Measurements from ENCODE around the gene SLC35E2B.
"Not testable (repeated sequence)": the region's sequence is repeated elsewhere in the genome, so short reads cannot be mapped to it uniquely, and the experiment has no call there.

Gene SLC35E2B

GRCh38 chr1:1704284-1704957, 11.8 kb upstream of the SLC35E2B start:
- not testable (repeated sequence) for DNase-seq (ENCODE audit: low read depth in 2 of 3, low spot score in 2 of 3)

- no peak for DNase-seq (ENCODE audit: low read depth in 2 of 3, low spot score in 2 of 3)
Measured at GRCh38 chr1:1703796-1704195, 11.2 kb upstream of the SLC35E2B start.

- DNase-seq (ENCODE audit: low read depth in 2 of 3, low spot score in 2 of 3), result not testable (repeated sequence)
Measured at GRCh38 chr1:1702506-1702905, 9.9 kb upstream of the SLC35E2B start.

- not testable (repeated sequence) for DNase-seq (ENCODE audit: low read depth in 2 of 3, low spot score in 2 of 3)
Measured at GRCh38 chr1:1700557-1700956, 8.0 kb upstream of the SLC35E2B start.

GRCh38 chr1:1700067-1700466, 7.5 kb upstream of the SLC35E2B start:
- not testable (repeated sequence) for DNase-seq (ENCODE audit: low read depth in 2 of 3, low spot score in 2 of 3)

- not testable (repeated sequence) for DNase-seq (ENCODE audit: low read depth in 2 of 3, low spot score in 2 of 3)
Measured at GRCh38 chr1:1699061-1699460, 6.5 kb upstream of the SLC35E2B start.

GRCh38 chr1:1697358-1698183, 5.0 kb upstream of the SLC35E2B start:
- not testable (repeated sequence) for DNase-seq (ENCODE audit: low read depth in 2 of 3, low spot score in 2 of 3)

- DNase-seq (ENCODE audit: low read depth in 2 of 3, low spot score in 2 of 3), result not testable (repeated sequence)
Measured at GRCh38 chr1:1696431-1697357, 4.1 kb upstream of the SLC35E2B start.

- DNase-seq (ENCODE audit: low read depth in 2 of 3, low spot score in 2 of 3), result peak; percentile 40 to 84 (median 77)
Measured at GRCh38 chr1:1692324-1692713, 276 bp downstream of the SLC35E2B start.

- not testable (repeated sequence) for DNase-seq (ENCODE audit: low read depth in 2 of 3, low spot score in 2 of 3)
Measured at GRCh38 chr1:1691443-1691842, 1.2 kb downstream of the SLC35E2B start.

GRCh38 chr1:1689526-1689925, 3.1 kb downstream of the SLC35E2B start:
- not testable (repeated sequence) for DNase-seq (ENCODE audit: low read depth in 2 of 3, low spot score in 2 of 3)

- no peak for DNase-seq (ENCODE audit: low read depth in 2 of 3, low spot score in 2 of 3)
Measured at GRCh38 chr1:1687846-1688245, 4.7 kb downstream of the SLC35E2B start.

- DNase-seq (ENCODE audit: low read depth in 2 of 3, low spot score in 2 of 3), result no peak
Measured at GRCh38 chr1:1684031-1684681, 8.4 kb downstream of the SLC35E2B start.

- no peak for DNase-seq (ENCODE audit: low read depth in 2 of 3, low spot score in 2 of 3)
Measured at GRCh38 chr1:1683104-1683905, 9.3 kb downstream of the SLC35E2B start.

- DNase-seq (ENCODE audit: low read depth in 2 of 3, low spot score in 2 of 3), result no peak
Measured at GRCh38 chr1:1680912-1681273, 11.7 kb downstream of the SLC35E2B start.

GRCh38 chr1:1680031-1680911, 12.3 kb downstream of the SLC35E2B start:
- no peak for DNase-seq (ENCODE audit: low read depth in 2 of 3, low spot score in 2 of 3)

- DNase-seq (ENCODE audit: low read depth in 2 of 3, low spot score in 2 of 3), result peak in 1 of 3 experiments; percentile 55
Measured at GRCh38 chr1:1678581-1679380, 13.8 kb downstream of the SLC35E2B start.
